ENCODE measurements around the gene PIAS3. TPM values are rescaled to one million over a fixed set of nuclear protein-coding genes. Genes with fewer than 3 reads are reported as not detected.

Gene PIAS3
- total RNA-seq, 1 donor from 2014 or later: 35.1 TPM

Small RNA genes within 50 kb of the gene (microRNA-seq; reads per million reads assigned to microRNA genes)
- gene MIR6736: 1.8 reads per million

Other genes starting within 250 kb of the PIAS3 start
- gene PDZK1, start 151.7 kb downstream of the PIAS3 start, total RNA-seq: 0.33 and 1.0 TPM in 2 replicates
- not detected in 2 replicates for gene CD160, start 139.6 kb downstream of the PIAS3 start, total RNA-seq
- 12.5 and 13.4 TPM in 2 replicates for gene RNF115, start 35.0 kb downstream of the PIAS3 start, total RNA-seq
- gene POLR3C, start 34.9 kb downstream of the PIAS3 start, total RNA-seq: 38.4 and 38.5 TPM in 2 replicates
- gene NUDT17, start 13.5 kb downstream of the PIAS3 start, total RNA-seq: 4.5 TPM in 2 replicates
- gene ANKRD35, start 26.8 kb upstream of the PIAS3 start, total RNA-seq: 0.07 and 0.11 TPM in 2 replicates
- gene ITGA10, start 51.0 kb upstream of the PIAS3 start, total RNA-seq: 0.55 and 1.0 TPM in 2 replicates
- gene PEX11B, start 59.6 kb upstream of the PIAS3 start, total RNA-seq: 18.7 and 22.1 TPM in 2 replicates
- 273 and 285 TPM in 2 replicates for gene RBM8A, start 68.4 kb upstream of the PIAS3 start, total RNA-seq
- gene LIX1L, start 98.9 kb upstream of the PIAS3 start, total RNA-seq: 36.0 and 37.5 TPM in 2 replicates
- 0.49 and 1.2 TPM in 2 replicates for gene ANKRD34A, start 105.5 kb upstream of the PIAS3 start, total RNA-seq
- 14.6 and 15.5 TPM in 2 replicates for gene POLR3GL, start 105.6 kb upstream of the PIAS3 start, total RNA-seq
- 83.5 and 90.8 TPM in 2 replicates for gene TXNIP, start 137.5 kb upstream of the PIAS3 start, total RNA-seq
- gene HJV, start 162.7 kb upstream of the PIAS3 start, total RNA-seq: not detected in 2 replicates

Measured in neural crest cell (in vitro differentiated cells).